Transverse colon (tissue), 4 donors: ENCODE results near the gene NBEAL2. TPM values are rescaled to one million over a fixed set of nuclear protein-coding genes. Genes with fewer than 3 reads are reported as not detected.

Source experiments
- DNase-seq: peaks from one replicate; pipeline ENCODE4 v3.0.0-alpha.2; 2019
- H3K27ac ChIP-seq, 4 donors: fragments of 200-600 bp; sonication (generic); 2 replicates each; pipeline ENCODE4 v1.5.1; 2016 to 2018; ENCODE audit warnings: inconsistent platforms in 4 of 4
- H3K27me3 ChIP-seq: fragments of 200-600 bp; sonication (generic); 2 replicates; pipeline ENCODE4 v1.5.1; 2017; ENCODE audit warnings: inconsistent platforms
- H3K36me3 ChIP-seq, 4 donors: fragments of 200-600 bp; sonication (generic); 2 replicates each; pipeline ENCODE4 v1.5.1; 2017 to 2019; ENCODE audit warnings: inconsistent platforms in 4 of 4
- H3K4me1 ChIP-seq, 4 donors: fragments of 200-600 bp; sonication (generic); 2 replicates each; pipeline ENCODE4 v1.5.1; 2017 to 2020; ENCODE audit warnings: inconsistent platforms in 4 of 4
- H3K4me3 ChIP-seq, 4 donors: fragments of 200-600 bp; sonication (generic); 1 replicate in 1 of 4; 2 replicates in 3 of 4; pipeline versions ENCODE4 v1.5.1 to v1.6.1; 2017 to 2019; ENCODE audit warnings: inconsistent platforms in 4 of 4
- H3K9me3 ChIP-seq, 2 donors: fragments of 200-600 bp; sonication (generic); 2 replicates each; pipeline ENCODE4 v1.5.1; 2017 to 2019; ENCODE audit warnings: inconsistent platforms in 2 of 2
- CTCF ChIP-seq, 5 experiments: fragments of 200-600 bp in 3 of 5; fragments of 450-650 bp in 2 of 5; sonication (generic) in 3 of 5; IDR thresholded peaks; 1 replicate in 2 of 5; 2 replicates in 3 of 5; pipeline ENCODE4 v1.5.1; 2016 to 2017; ENCODE audit warnings: antibody characterized with exemption in 5 of 5, inconsistent platforms in 3 of 5, mild to moderate bottlenecking in 2 of 5, moderate library complexity in 1 of 5
- EP300 ChIP-seq: sonication (generic); formaldehyde crosslinking; IDR thresholded peaks from one replicate; pipeline ENCODE4 v1.6.1; 2017; ENCODE audit warnings: antibody characterized with exemption, low read depth
- POLR2A ChIP-seq: fragments of 450-650 bp; IDR thresholded peaks from one replicate; pipeline ENCODE4 v1.6.1; 2016; ENCODE audit warnings: antibody characterized with exemption, mild to moderate bottlenecking, moderate library complexity
- POLR2AphosphoS5 ChIP-seq, 3 donors: sonication (generic); formaldehyde crosslinking; IDR thresholded peaks; one replicate each; pipeline ENCODE4 v1.6.1; 2016; ENCODE audit warnings: antibody characterized with exemption in 3 of 3
- WGBS, 2 donors: methylation state at CpG; one replicate each; pipeline ENCODE4 v1.1.5; 2018; ENCODE audit warnings: low coverage in 1 of 2; 5-methylcytosine and 5-hydroxymethylcytosine counted together
- in situ Hi-C, 4 donors: fragments of 200-750 bp; cut with MboI; loops; one replicate each; pipeline versions ENCODE4 v1.15.0 to v1.15.1; 2017; ENCODE audit warnings: low sequenced_read_pairs in 3 of 4, low pct_ligation_motif_present in 1 of 4, low pct_unique_long_range_greater_than_20kb in 1 of 4
- intact Hi-C: fragments of 100-400 bp; cut with DNase I; formaldehyde crosslinking; loops from one replicate; pipeline ENCODE4 v1.15.1; 2023; ENCODE audit warnings: low total_unique reads
- total RNA-seq, 4 donors: library from RNA; depleted of rRNA; stranded (reverse); fragments of >200 nt; gene quantifications; one replicate each; pipeline ENCODE4 v1.1.0, GENCODE V29; 2016

NBEAL2 gene
- total RNA-seq, 4 donors from 2014 or later: 81.1 to 163 (median 122) TPM

- Histone ChIP-seq H3K36me3 (no peaks in the 10 kb centered on the region), H3K9me3 (no peaks in the 10 kb centered on the region), H3K4me1 (peaks cover 11 to 30% (median 25%) of the 10 kb centered on the region in 4 donors), H3K4me3 (no peak overlapping the region), H3K27me3 (no peaks in the 10 kb centered on the region), H3K27ac (peak overlapping the region in 2 of 4 donors; percentile 65 to 68)
- 93% methylated on average over 4 of the region's 4 CpGs; no CpG with 5 or more reads in 1 of the 2 donors for WGBS, 2 donors
- DNase-seq: no peak
- intact Hi-C loops (no loop called here), in situ Hi-C loops (loop anchor here in 1 of 4 donors (10.0 kb wide), 1 partner anchor 54 kb away; no protein-coding TSS in a partner anchor)
- TF ChIP-seq EP300: no peak
- TF ChIP-seq CTCF (IDR thresholded peaks at IDR 0.05): no peak
- no peak for TF ChIP-seq POLR2A
- no peak for TF ChIP-seq POLR2AphosphoS5 (IDR thresholded peaks at IDR 0.05)
Observed at GRCh38 chr3:46988616-46989015, 9.2 kb downstream of the NBEAL2 start.

- H3K4me3 ChIP-seq: no peak overlapping the region
- H3K36me3 ChIP-seq: no peaks in the 10 kb centered on the region
- H3K9me3 ChIP-seq: no peaks in the 10 kb centered on the region
- no peak overlapping the region for H3K27ac ChIP-seq
- in situ Hi-C loops (loop anchor here in 1 of 4 donors (10.0 kb wide), 1 partner anchor 54 kb away; no protein-coding TSS in a partner anchor), intact Hi-C loops (no loop called here)
- no peak for DNase-seq
- TF ChIP-seq POLR2A: no peak
- TF ChIP-seq EP300: no peak
- no peak for TF ChIP-seq POLR2AphosphoS5 (IDR thresholded peaks at IDR 0.05)
- no peak for TF ChIP-seq CTCF (IDR thresholded peaks at IDR 0.05)
- no peaks in the 10 kb centered on the region for H3K27me3 ChIP-seq
- peaks cover 11 to 30% (median 25%) of the 10 kb centered on the region in 4 donors for H3K4me1 ChIP-seq
- 91% methylated on average over 17 of the region's 17 CpGs; no CpG with 5 or more reads in 1 of the 2 donors for WGBS, 2 donors
Observed at GRCh38 chr3:46989146-46989810, 9.8 kb downstream of the NBEAL2 start.

- H3K4me1 ChIP-seq: peaks cover 7 to 24% (median 21%) of the 10 kb centered on the region in 4 donors
- TF ChIP-seq EP300 (no peak), POLR2AphosphoS5 (IDR thresholded peaks at IDR 0.05) (no peak), CTCF (IDR thresholded peaks at IDR 0.05) (no peak), POLR2A (no peak)
- intact Hi-C loops (no loop called here), in situ Hi-C loops (loop anchor here in 1 of 4 donors (10.0 kb wide), 1 partner anchor 66 kb away; no protein-coding TSS in a partner anchor)
- no peaks in the 10 kb centered on the region for H3K36me3 ChIP-seq
- no peak overlapping the region for H3K4me3 ChIP-seq
- H3K27me3 ChIP-seq: no peaks in the 10 kb centered on the region
- no peak overlapping the region for H3K27ac ChIP-seq
- H3K9me3 ChIP-seq: no peaks in the 10 kb centered on the region
- DNase-seq: peak; percentile 41
- WGBS, 2 donors: 71 to 77% methylated on average over 1 to 11 of the region's 11 CpGs
Observed at GRCh38 chr3:46990573-46991374, 11.3 kb downstream of the NBEAL2 start.
